SH-SY5Y (cell line): Measurements from ENCODE around the gene GXYLT2.

Experiments used
- GATA2 ChIP-seq: IDR thresholded peaks from 2 replicates; pipeline ENCODE4 v1.6.1; 2011; ENCODE audit warnings: mild to moderate bottlenecking, low read depth, low read length
- GATA3 ChIP-seq: IDR thresholded peaks from 2 replicates; pipeline ENCODE4 v1.6.1; 2011; ENCODE audit warnings: low read depth, mild to moderate bottlenecking, low read length, moderate library complexity

Gene GXYLT2

GRCh38 chr3:72996473-72997333, 108.9 kb downstream of the GXYLT2 start, which contains the start of gene PPP4R2:
Gene PPP4R2 (plus strand): TSS chr3:72996811. CDS start chr3:72997038, 227 bp downstream.
- TF ChIP-seq GATA2 (no peak), GATA3 (no peak)

GRCh38 chr3:72997421-72997961, 109.6 kb downstream of the GXYLT2 start:
- TF ChIP-seq GATA3: no peak
- no peak for TF ChIP-seq GATA2

GRCh38 chr3:72998466-72998865, 110.6 kb downstream of the GXYLT2 start:
- TF ChIP-seq GATA2 (no peak), GATA3 (no peak)

- TF ChIP-seq GATA2 (no peak), GATA3 (no peak)
Measured at GRCh38 chr3:72999951-73000350, 112.1 kb downstream of the GXYLT2 start.

- TF ChIP-seq GATA2: no peak
Measured at GRCh38 chr3:73004316-73004715, 116.5 kb downstream of the GXYLT2 start.

GRCh38 chr3:73007992-73008712, 120.3 kb downstream of the GXYLT2 start:
- no peak for TF ChIP-seq GATA2
- TF ChIP-seq GATA3: no peak

- TF ChIP-seq GATA2 (no peak), GATA3 (no peak)
Measured at GRCh38 chr3:73009008-73009407, 121.2 kb downstream of the GXYLT2 start.

GRCh38 chr3:73009750-73010149, 121.9 kb downstream of the GXYLT2 start:
- TF ChIP-seq GATA3 (no peak), GATA2 (no peak)

- TF ChIP-seq GATA2: no peak
- TF ChIP-seq GATA3: no peak
Measured at GRCh38 chr3:73010158-73010557, 122.3 kb downstream of the GXYLT2 start.

- TF ChIP-seq GATA3 (no peak), GATA2 (no peak)
Measured at GRCh38 chr3:73018298-73018697, 130.5 kb downstream of the GXYLT2 start.

- TF ChIP-seq GATA3 (no peak), GATA2 (no peak)
Measured at GRCh38 chr3:73018790-73019441, 131.1 kb downstream of the GXYLT2 start.

GRCh38 chr3:73021301-73021835, 133.5 kb downstream of the GXYLT2 start:
- TF ChIP-seq GATA3 (no peak), GATA2 (no peak)

- no peak for TF ChIP-seq GATA3
- TF ChIP-seq GATA2: no peak
Measured at GRCh38 chr3:73024836-73025235, 137.0 kb downstream of the GXYLT2 start.

GRCh38 chr3:73026111-73026759, 138.4 kb downstream of the GXYLT2 start:
- TF ChIP-seq GATA3 (no peak), GATA2 (no peak)
